HEK293T (cell line): ENCODE data around the gene PRSS57.

Experiments
- CTCF ChIA-PET: fragments of 350-600 bp; formaldehyde crosslinking; extraction: SDS; loops from one replicate; lab custom pipeline; 2021; ENCODE audit warnings: antibody characterized with exemption, inconsistent platforms; lab: Yijun Ruan, JAX
- POLR2A ChIA-PET: fragments of 350-600 bp; formaldehyde crosslinking; extraction: SDS; loops from one replicate; lab custom pipeline; 2020; ENCODE audit warnings: antibody characterized with exemption, inconsistent platforms; lab: Yijun Ruan, JAX
- DNase-seq: peaks from one replicate; pipeline ENCODE4 v3.0.0; 2012; ENCODE audit warnings: mixed read lengths; ENCODE audit errors: extremely low spot score
- ARNT ChIP-seq: fragments of 450-650 bp; IDR thresholded peaks from 2 replicates; pipeline ENCODE4 v1.6.1; 2017; ENCODE audit warnings: mild to moderate bottlenecking
- BHLHE40 ChIP-seq: fragments of 450-650 bp; IDR thresholded peaks from 2 replicates; pipeline ENCODE4 v1.6.1; 2016; ENCODE audit warnings: mild to moderate bottlenecking, moderate library complexity, borderline replicate concordance
- CTBP1 ChIP-seq: fragments of 450-650 bp; IDR thresholded peaks from 2 replicates; pipeline ENCODE4 v1.6.1; 2016; ENCODE audit warnings: borderline replicate concordance
- ELF4 ChIP-seq: fragments of 450-650 bp; IDR thresholded peaks from 2 replicates; pipeline ENCODE4 v1.6.1; 2017; ENCODE audit warnings: antibody characterized with exemption
- FOXA1 ChIP-seq: fragments of 450-650 bp; IDR thresholded peaks from 2 replicates; pipeline ENCODE4 v1.6.1; 2016; ENCODE audit warnings: mild to moderate bottlenecking
- FOXK2 ChIP-seq: fragments of 450-650 bp; IDR thresholded peaks from 2 replicates; pipeline ENCODE4 v1.6.1; 2016; ENCODE audit warnings: mild to moderate bottlenecking
- FOXM1 ChIP-seq: fragments of 450-650 bp; IDR thresholded peaks from 2 replicates; pipeline ENCODE4 v1.6.1; 2017; ENCODE audit warnings: mild to moderate bottlenecking, borderline replicate concordance
- HDGF ChIP-seq: fragments of 450-650 bp; IDR thresholded peaks from 2 replicates; pipeline ENCODE4 v1.6.1; 2017; ENCODE audit warnings: antibody characterized with exemption, borderline replicate concordance
- L3MBTL2 ChIP-seq: fragments of 450-650 bp; conservative IDR thresholded peaks from 2 replicates; pipeline ENCODE4 v1.6.1; 2016; ENCODE audit warnings: mild to moderate bottlenecking
- LEF1 ChIP-seq: fragments of 450-650 bp; IDR thresholded peaks from 2 replicates; pipeline ENCODE4 v1.6.1; 2017; ENCODE audit warnings: mild to moderate bottlenecking, borderline replicate concordance
- NFRKB ChIP-seq: fragments of 450-650 bp; IDR thresholded peaks from 2 replicates; pipeline ENCODE4 v1.6.1; 2016; ENCODE audit warnings: mild to moderate bottlenecking, moderate library complexity
- SP1 ChIP-seq: fragments of 450-650 bp; IDR thresholded peaks from 2 replicates; pipeline ENCODE4 v1.6.1; 2017
- SUZ12 ChIP-seq: fragments of 450-650 bp; IDR thresholded peaks from 2 replicates; pipeline ENCODE4 v1.6.1; 2016; ENCODE audit warnings: mild to moderate bottlenecking
- TARDBP ChIP-seq: fragments of 450-650 bp; IDR thresholded peaks from 2 replicates; pipeline ENCODE4 v1.6.1; 2016
- ZNF384 ChIP-seq: fragments of 450-650 bp; IDR thresholded peaks from 2 replicates; pipeline ENCODE4 v1.6.1; 2016
- TF ChIP-seq, protein P1 (sequence below): fragments of 450-650 bp; IDR thresholded peaks from 2 replicates; pipeline ENCODE4 v1.6.1; 2016

The PRSS57 gene

GRCh38 chr19:694481-695351 is 536 bp downstream of the PRSS57 start:
- no peak for DNase-seq
- no peak for TF ChIP-seq NFRKB
- TF ChIP-seq BHLHE40 = no peak
- no peak for TF ChIP-seq LEF1
- no peak for TF ChIP-seq TARDBP
- TF ChIP-seq CTBP1 = no peak
- no peak for TF ChIP-seq ZNF384
- ChIA-PET POLR2A (no interaction called here), CTCF (no interaction called here)

DNA sequence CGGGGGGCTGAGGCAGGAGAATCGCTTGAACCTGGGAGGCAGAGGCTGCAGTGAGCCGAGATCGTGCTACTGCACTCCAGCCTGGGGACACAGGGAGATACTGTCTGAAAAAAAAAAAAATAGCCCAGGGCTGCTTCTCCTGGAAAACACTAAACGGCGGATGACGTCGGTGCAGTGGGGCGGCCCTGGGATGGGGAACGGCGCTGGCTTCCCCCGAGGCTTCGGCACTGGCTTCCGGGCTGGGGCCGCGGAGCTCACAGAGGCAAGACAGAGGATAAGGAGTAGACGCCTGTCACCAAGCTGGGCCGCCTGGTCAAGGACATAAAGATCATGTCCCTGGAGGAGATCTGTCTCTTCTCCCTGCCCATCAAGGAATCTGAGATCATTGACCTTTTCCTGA is 5.0 kb downstream of the PRSS57 start:
- POLR2A ChIA-PET = no interaction called here
- TF ChIP-seq FOXM1 = no peak
- no peak for TF ChIP-seq LEF1
- TF ChIP-seq TARDBP = no peak
- no peak for TF ChIP-seq ARNT
- TF ChIP-seq L3MBTL2 = no peak
- TF ChIP-seq FOXA1 = no peak
- TF ChIP-seq ZNF384 = no peak
- TF ChIP-seq HDGF = no peak
- no peak for TF ChIP-seq CTBP1
- TF ChIP-seq SP1 = no peak
- TF ChIP-seq, protein P1, sequence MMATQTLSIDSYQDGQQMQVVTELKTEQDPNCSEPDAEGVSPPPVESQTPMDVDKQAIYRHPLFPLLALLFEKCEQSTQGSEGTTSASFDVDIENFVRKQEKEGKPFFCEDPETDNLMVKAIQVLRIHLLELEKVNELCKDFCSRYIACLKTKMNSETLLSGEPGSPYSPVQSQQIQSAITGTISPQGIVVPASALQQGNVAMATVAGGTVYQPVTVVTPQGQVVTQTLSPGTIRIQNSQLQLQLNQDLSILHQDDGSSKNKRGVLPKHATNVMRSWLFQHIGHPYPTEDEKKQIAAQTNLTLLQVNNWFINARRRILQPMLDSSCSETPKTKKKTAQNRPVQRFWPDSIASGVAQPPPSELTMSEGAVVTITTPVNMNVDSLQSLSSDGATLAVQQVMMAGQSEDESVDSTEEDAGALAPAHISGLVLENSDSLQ = no peak
- no peak for TF ChIP-seq ELF4
- no peak for TF ChIP-seq SUZ12
- TF ChIP-seq NFRKB = no peak
- TF ChIP-seq BHLHE40 = no peak
- TF ChIP-seq FOXK2 = no peak
- CTCF ChIA-PET = no interaction called here
- DNase-seq = no peak

DNA sequence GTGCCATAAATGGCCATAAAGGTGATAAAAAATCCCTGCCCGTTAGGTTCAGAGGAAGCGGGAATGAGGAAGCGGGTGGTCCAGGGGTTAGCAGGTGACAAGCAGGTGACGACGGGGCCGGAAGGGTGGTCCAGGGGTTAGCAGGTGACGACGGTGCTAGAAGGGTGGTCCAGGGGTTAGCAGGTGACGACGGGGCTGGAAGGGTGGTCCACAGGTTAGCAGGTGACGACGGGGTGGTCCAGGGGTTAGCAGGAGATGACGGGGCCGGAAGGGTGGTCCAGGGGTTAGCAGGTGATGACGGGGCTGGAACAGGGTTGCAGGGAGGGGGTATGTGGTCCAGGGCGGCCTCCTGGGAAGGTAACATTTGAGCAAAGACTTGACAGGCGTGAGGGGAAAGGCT is 6.3 kb downstream of the PRSS57 start:
- TF ChIP-seq SUZ12 (no peak), FOXA1 (no peak), BHLHE40 (no peak), CTBP1 (no peak), L3MBTL2 (no peak), HDGF (no peak), LEF1 (no peak), SP1 (no peak), ZNF384 (no peak), FOXK2 (no peak), ELF4 (no peak), ARNT (no peak), TARDBP (no peak), FOXM1 (no peak), NFRKB (no peak)
- TF ChIP-seq, protein P1 = no peak
- ChIA-PET POLR2A (no interaction called here), CTCF (no interaction called here)
- DNase-seq = no peak

GRCh38 chr19:688214-688613 is 7.0 kb downstream of the PRSS57 start:
- CTCF ChIA-PET = no interaction called here
- DNase-seq = no peak
- POLR2A ChIA-PET = no interaction called here
- TF ChIP-seq TARDBP (no peak), L3MBTL2 (no peak), SP1 (no peak), CTBP1 (no peak), FOXM1 (no peak), HDGF (no peak), SUZ12 (no peak), FOXA1 (no peak), LEF1 (no peak), ZNF384 (no peak), ARNT (no peak), FOXK2 (no peak), ELF4 (no peak), NFRKB (no peak), BHLHE40 (no peak)
- TF ChIP-seq, protein P1 = no peak

DNA sequence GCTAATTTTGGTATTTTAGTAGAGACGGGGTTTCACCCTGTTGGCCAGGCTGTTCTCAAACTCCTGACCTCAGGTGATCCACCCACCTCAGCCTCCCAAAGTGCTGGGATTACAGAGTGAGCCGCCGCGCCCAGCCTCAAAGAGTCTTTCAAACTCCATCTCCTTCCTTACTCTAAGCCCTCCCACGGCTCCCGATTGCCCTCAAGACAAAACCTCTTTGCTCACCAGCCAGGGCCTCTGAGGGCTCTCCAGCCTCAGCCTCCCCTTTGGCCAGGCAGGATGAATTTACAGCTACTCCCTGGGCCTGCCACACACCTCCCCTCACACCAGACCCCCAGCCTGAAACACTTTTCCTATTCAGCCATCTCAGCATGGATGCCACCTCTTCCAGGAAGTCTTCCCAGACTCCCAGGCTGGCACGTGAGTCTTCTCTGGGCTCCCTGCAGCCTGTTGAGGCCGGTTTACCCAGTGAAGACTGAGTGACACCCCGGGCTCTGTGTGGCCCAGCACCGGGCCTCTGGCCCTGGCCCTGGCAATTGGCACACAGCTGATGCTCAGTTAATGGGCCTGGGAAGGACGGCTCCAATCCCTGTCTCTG is 7.6 kb downstream of the PRSS57 start:
- POLR2A ChIA-PET = no interaction called here

More for the DNA sequence above, 7.6 kb downstream of the PRSS57 start:
- TF ChIP-seq ARNT (no peak), TARDBP (no peak), SP1 (no peak), FOXK2 (no peak), CTBP1 (no peak), HDGF (no peak), BHLHE40 (no peak), L3MBTL2 (no peak), NFRKB (no peak), ELF4 (no peak), LEF1 (no peak), FOXM1 (no peak)
- CTCF ChIA-PET = no interaction called here
- no peak for DNase-seq
